K562 (cell line): Measurements from ENCODE around the gene DCAF8. TPM values are rescaled to one million over a fixed set of nuclear protein-coding genes. Genes with fewer than 3 reads are reported as not detected.

Experiments
- ARID1B ChIP-seq: fragments of 450-650 bp; IDR thresholded peaks from 2 replicates; pipeline ENCODE4 v1.6.1; 2016; ENCODE audit warnings: antibody characterized with exemption, mild to moderate bottlenecking, inconsistent platforms
- BRD9 ChIP-seq: fragments of 450-650 bp; IDR thresholded peaks from 2 replicates; pipeline ENCODE4 v1.6.1; 2018; ENCODE audit warnings: low read depth; ENCODE audit not compliant: partially characterized antibody
- ETV5 ChIP-seq: sonication (generic); formaldehyde crosslinking; IDR thresholded peaks from 2 replicates; pipeline ENCODE4 v1.4.0; 2020; ENCODE audit warnings: low read depth, mild to moderate bottlenecking, missing genetic modification reagents
- HDAC3 ChIP-seq: fragments of 450-650 bp; IDR thresholded peaks from 2 replicates; pipeline ENCODE4 v1.6.1; 2018; ENCODE audit warnings: borderline replicate concordance, mild to moderate bottlenecking, moderate library complexity; ENCODE audit not compliant: partially characterized antibody
- HNRNPK ChIP-seq: fragments of 200-400 bp; formaldehyde crosslinking; IDR thresholded peaks from one replicate; pipeline ENCODE4 v1.6.1; 2018; ENCODE audit warnings: mild to moderate bottlenecking, low read depth, low read length; ENCODE audit not compliant: poor library complexity, severe bottlenecking
- MAFK ChIP-seq: IDR thresholded peaks from 2 replicates; pipeline ENCODE4 v1.6.1; 2011; ENCODE audit warnings: low read length, improper control_type of control experiment
- NR2C2 ChIP-seq, 2 experiments: fragments of 200-800 bp in 1 of 2; sonication (Bioruptor generic) in 1 of 2; sonication (generic) in 1 of 2; formaldehyde crosslinking in 1 of 2; IDR thresholded peaks; 2 replicates each; pipeline versions ENCODE4 v1.6.1 to v1.8.0; 2016 to 2022; ENCODE audit warnings: mild to moderate bottlenecking in 1 of 2, missing compliant biosample characterization in 1 of 2, missing genetic modification characterization in 1 of 2, missing genetic modification reagents in 1 of 2
- RBM22 ChIP-seq: fragments of 200-400 bp; formaldehyde crosslinking; IDR thresholded peaks from 2 replicates; pipeline ENCODE4 v1.6.1; 2018; ENCODE audit warnings: low read length, low read depth; ENCODE audit not compliant: poor library complexity, severe bottlenecking
- RFX7 ChIP-seq: fragments of 250-450 bp; sonication (Bioruptor Pico); IDR thresholded peaks from 2 replicates; pipeline ENCODE4 v1.5.1; 2021; ENCODE audit warnings: mild to moderate bottlenecking
- THAP12 ChIP-seq: fragments of 250-450 bp; sonication (Bioruptor Pico); IDR thresholded peaks from 2 replicates; pipeline ENCODE4 v1.9.0; 2021; ENCODE audit warnings: mild to moderate bottlenecking, inconsistent platforms
- YBX1 ChIP-seq: fragments of 450-650 bp; IDR thresholded peaks from 2 replicates; pipeline ENCODE4 v1.7.1; 2016; ENCODE audit warnings: mild to moderate bottlenecking
- ZBTB5 ChIP-seq: fragments of 450-650 bp; IDR thresholded peaks from 2 replicates; pipeline ENCODE4 v1.6.1; 2017; ENCODE audit warnings: antibody characterized with exemption
- ZFX ChIP-seq: sonication (generic); formaldehyde crosslinking; IDR thresholded peaks from 2 replicates; pipeline ENCODE4 v1.8.0; 2022; ENCODE audit warnings: mild to moderate bottlenecking, missing genetic modification reagents, moderate library complexity
- ZHX1 ChIP-seq: fragments of 150-350 bp; conservative IDR thresholded peaks from 2 replicates; pipeline ENCODE4 v1.6.1; 2014; ENCODE audit warnings: low read length
- ZNF592 ChIP-seq: fragments of 450-650 bp; IDR thresholded peaks from 2 replicates; pipeline ENCODE4 v1.6.1; 2017; ENCODE audit warnings: antibody characterized with exemption, mild to moderate bottlenecking
- ZNF699 ChIP-seq: fragments of 250-450 bp; sonication (Bioruptor Pico); IDR thresholded peaks from 2 replicates; pipeline ENCODE4 v1.8.0; 2021; ENCODE audit warnings: mild to moderate bottlenecking, moderate library complexity; ENCODE audit not compliant: insufficient replicate concordance
- ZNF785 ChIP-seq: fragments of 250-450 bp; sonication (Bioruptor Pico); IDR thresholded peaks from 2 replicates; pipeline ENCODE4 v1.4.0; 2020; ENCODE audit warnings: mild to moderate bottlenecking
- polyA plus RNA-seq, 8 experiments: library from polyadenylated mRNA; depleted of rRNA in 4 of 8; stranded (reverse) in 5 of 8; unstranded in 3 of 8; fragments of >200 nt; fragmentation: Nextera tagmentation in 2 of 8; fragmentation: Illumina TruSeq in 1 of 8; extraction: Ambion mirVana in 2 of 8; extraction: Trizol in 1 of 8; gene quantifications; 2 replicates each; pipeline versions ENCODE4 v1.2.1 to v1.2.3, GENCODE V29; 2011 to 2014; ENCODE audit warnings: inconsistent platforms in 1 of 8, missing spikeins in 1 of 8
- total RNA-seq, 7 experiments: library from RNA; depleted of rRNA in 6 of 7; stranded (reverse); fragments of >200 nt in 6 of 7; fragmentation: Illumina TruSeq in 2 of 7; extraction: Trizol in 2 of 7; gene quantifications; 2 replicates each; pipeline versions ENCODE4 v1.2.1 to v1.2.3, GENCODE V29; 2011 to 2021; ENCODE audit warnings: low replicate concordance in 1 of 7

Gene DCAF8
- total and polyA plus RNA-seq, 9 of the 15 experiments (the other 6 are each of a cell fraction or from before 2014, with no cell fraction given) = 11.6 to 149 (median 81.3) TPM

- TF ChIP-seq ZNF592 (no peak), BRD9 (no peak), MAFK (no peak), HNRNPK (no peak), ZHX1 (no peak), THAP12 (peak; percentile 61; the same call in 1 of the 2 replicates), NR2C2 (CRISPR knock-in tag; IDR thresholded peaks at IDR 0.05) (0 out of 2 replicates have a peak, but pooled peaks have one; percentile 47), NR2C2 (tag; IDR thresholded peaks at IDR 0.05) (peak; percentile 65), ZNF699 (no peak), RFX7 (no peak), ZFX (no peak), YBX1 (no peak), ZNF785 (CRISPR knock-in tag) (no peak), HDAC3 (no peak), RBM22 (no peak), ZBTB5 (no peak), ETV5 (CRISPR knock-in tag) (no peak), ARID1B (no peak)
Observed at GRCh38 chr1:160284782-160285344, 22.5 kb upstream of the DCAF8 start, which contains the start of gene PEX19 (continued).
